Stimulated activated memory B cell treated with anti-CD40 and anti-IgM and Interleukin-4, amounts not matched to agents 10 μg/mL and 1 μg/mL and 100 μg/mL, for 72 hours (primary cell): ENCODE measurements around the gene KLK1.
"Not testable (repeated sequence)": the region's sequence is repeated elsewhere in the genome, so short reads cannot be mapped to it uniquely, and the experiment has no call there.

Experiments
- ATAC-seq: fragments of 150-1000 bp; cut with Tn5 transposase; 2 replicates; pipeline ENCODE4 v1.10.0; 2021
- H3K27ac Mint-ChIP-seq: one replicate; pipeline ENCODE4 v1.8.0; 2022; ENCODE audit warnings: mild to moderate bottlenecking, mixed read lengths
- H3K27me3 Mint-ChIP-seq: one replicate; pipeline ENCODE4 v1.8.0; 2022; ENCODE audit warnings: mixed read lengths
- H3K36me3 Mint-ChIP-seq: one replicate; pipeline ENCODE4 v1.8.0; 2022; ENCODE audit warnings: mixed read lengths
- H3K4me1 Mint-ChIP-seq: one replicate; pipeline ENCODE4 v1.8.0; 2022; ENCODE audit warnings: mixed read lengths
- H3K4me3 Mint-ChIP-seq: one replicate; pipeline ENCODE4 v1.8.0; 2022; ENCODE audit warnings: mild to moderate bottlenecking, moderate library complexity, mixed read lengths
- H3K9me3 Mint-ChIP-seq: one replicate; pipeline ENCODE4 v1.8.0; 2022; ENCODE audit warnings: mixed read lengths

Gene KLK1

DNA sequence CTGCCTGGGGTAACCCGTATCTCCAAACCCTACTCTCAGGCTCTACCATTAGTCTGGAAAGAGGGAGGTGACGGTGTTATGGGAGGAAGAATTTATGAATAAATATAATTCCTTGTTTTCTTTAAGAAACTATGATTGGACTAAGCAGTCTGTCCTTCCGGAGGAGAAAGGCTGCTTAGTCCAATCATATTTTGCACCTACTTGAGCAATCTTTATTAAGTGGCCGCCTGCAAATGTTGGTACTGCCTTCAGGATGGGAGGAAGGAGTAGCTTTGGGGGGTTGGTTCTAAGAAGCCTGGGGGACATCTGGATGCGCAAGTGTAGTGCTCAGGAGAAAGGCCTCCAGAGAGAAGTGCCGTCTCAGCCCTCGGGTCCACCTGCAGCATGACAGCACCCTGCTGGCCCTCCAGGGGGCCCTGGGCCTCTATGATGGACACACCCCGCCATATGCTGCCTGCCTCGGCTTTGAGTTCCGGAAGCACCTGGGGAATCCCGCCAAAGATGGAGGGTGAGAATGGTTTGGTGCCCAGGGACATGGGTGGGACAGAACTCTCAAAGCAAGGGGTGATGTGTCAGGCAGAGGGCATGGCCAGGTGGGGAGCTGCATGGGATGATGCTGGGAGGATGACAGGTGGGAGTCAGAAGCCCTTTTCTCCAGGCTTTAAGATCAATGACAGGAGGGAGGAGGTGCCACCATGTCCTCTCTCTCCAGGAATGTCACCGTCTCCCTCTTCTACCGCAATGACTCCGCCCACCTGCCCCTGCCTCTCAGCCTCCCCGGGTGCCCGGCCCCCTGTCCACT is 29.3 kb downstream of the KLK1 start:
- peaks cover 18% of the 10 kb centered on the region for H3K4me1 Mint-ChIP-seq
- H3K4me3 Mint-ChIP-seq: no peak overlapping the region
- ATAC-seq: peak; percentile 53
- peaks cover 16% of the 10 kb centered on the region for H3K36me3 Mint-ChIP-seq
- no peak overlapping the region for H3K27ac Mint-ChIP-seq
- peaks cover 9% of the 10 kb centered on the region for H3K27me3 Mint-ChIP-seq
- no peaks in the 10 kb centered on the region for H3K9me3 Mint-ChIP-seq

DNA sequence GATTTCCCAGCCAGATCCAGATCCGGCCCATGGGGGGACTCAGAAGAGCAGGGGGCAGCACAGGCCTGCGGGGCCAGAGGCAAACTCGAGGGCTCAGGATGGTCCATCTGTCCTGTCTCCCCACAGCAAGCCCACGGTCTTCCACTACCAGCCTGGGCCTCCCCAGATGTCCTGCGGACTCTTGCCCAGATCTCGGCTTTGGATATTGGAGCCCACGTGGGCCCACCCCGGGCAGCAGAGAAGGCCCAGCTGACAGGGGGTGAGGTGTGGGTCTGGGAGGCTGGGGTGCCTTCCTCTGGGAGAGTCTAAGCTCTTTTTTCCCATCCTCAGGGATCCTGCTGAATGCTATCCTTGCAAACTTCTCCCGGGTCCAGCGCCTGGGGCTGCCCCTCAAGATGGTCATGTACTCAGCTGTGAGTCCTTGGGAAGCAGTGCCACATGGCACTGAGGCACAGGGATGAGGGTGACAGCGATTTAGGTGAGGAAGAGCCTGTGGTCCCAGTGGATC is 30.0 kb downstream of the KLK1 start:
- H3K9me3 Mint-ChIP-seq: no peaks in the 10 kb centered on the region
- peak; percentile 3 for ATAC-seq
- H3K4me1 Mint-ChIP-seq: peaks cover 18% of the 10 kb centered on the region
- H3K36me3 Mint-ChIP-seq: peaks cover 16% of the 10 kb centered on the region
- H3K27me3 Mint-ChIP-seq: peaks cover 9% of the 10 kb centered on the region
- H3K4me3 Mint-ChIP-seq: no peak overlapping the region
- no peak overlapping the region for H3K27ac Mint-ChIP-seq

DNA sequence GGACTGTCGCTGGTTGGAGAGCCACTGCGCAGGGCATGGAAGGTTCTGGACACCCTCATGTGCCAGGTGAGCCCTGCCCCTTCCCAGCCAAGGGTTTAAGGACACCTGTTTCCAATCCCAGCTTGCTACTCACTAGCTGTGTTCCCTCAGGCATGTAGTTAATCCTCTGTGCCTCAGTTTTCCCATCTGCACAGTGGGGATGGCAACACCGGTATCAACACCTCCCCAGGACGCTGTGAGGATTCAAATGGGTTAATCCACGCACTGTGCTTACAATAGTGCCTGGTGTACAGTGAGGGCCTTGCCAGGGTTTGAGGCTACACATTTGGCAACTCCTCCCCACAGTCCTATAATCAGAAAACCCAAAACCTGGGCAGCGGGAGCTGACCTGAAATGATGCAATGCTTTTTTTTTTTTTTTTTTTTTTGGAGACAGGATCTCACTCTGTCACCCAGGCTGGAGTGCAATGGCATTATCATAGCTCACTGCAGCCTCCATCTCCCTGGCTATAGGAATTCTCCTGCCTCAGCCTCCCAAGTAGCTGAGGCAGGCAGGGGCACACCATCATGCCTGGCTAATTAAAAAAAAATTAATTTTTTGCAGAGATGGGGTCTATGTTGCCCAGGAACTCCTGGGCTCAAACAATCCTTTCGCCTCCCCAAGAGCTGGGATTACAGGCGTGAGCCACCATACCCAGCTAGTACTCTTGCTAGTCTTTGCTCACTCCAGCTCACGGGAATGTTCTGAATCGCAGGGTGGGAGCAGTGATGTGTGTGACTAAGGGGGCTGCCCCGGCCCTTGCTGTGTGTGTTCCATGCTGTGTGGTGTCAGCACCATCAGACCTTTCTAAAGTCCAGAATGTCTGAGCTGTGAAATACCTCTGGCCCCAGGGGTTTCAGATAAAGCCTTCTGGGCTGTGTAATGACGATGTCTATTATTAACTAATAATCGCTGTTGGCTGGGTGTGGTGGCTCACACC is 31.0 kb downstream of the KLK1 start:
- no peak for ATAC-seq
- H3K4me1 Mint-ChIP-seq: peaks cover 18% of the 10 kb centered on the region
- H3K27me3 Mint-ChIP-seq: peaks cover 9% of the 10 kb centered on the region
- H3K9me3 Mint-ChIP-seq: no peaks in the 10 kb centered on the region
- H3K36me3 Mint-ChIP-seq: peaks cover 8% of the 10 kb centered on the region
- no peak overlapping the region for H3K4me3 Mint-ChIP-seq
- no peak overlapping the region for H3K27ac Mint-ChIP-seq

GRCh38 chr19:50791594-50792271 is 31.9 kb downstream of the KLK1 start:
- ATAC-seq: no peak
- H3K4me3 Mint-ChIP-seq: no peak overlapping the region
- H3K27ac Mint-ChIP-seq: no peak overlapping the region
- H3K9me3 Mint-ChIP-seq: no peaks in the 10 kb centered on the region
- peaks cover 18% of the 10 kb centered on the region for H3K4me1 Mint-ChIP-seq
- peaks cover 9% of the 10 kb centered on the region for H3K27me3 Mint-ChIP-seq
- H3K36me3 Mint-ChIP-seq: no peaks in the 10 kb centered on the region

GRCh38 chr19:50790922-50791467 is 32.6 kb downstream of the KLK1 start:
- peaks cover 18% of the 10 kb centered on the region for H3K4me1 Mint-ChIP-seq
- no peak overlapping the region for H3K27ac Mint-ChIP-seq
- no peak for ATAC-seq
- H3K9me3 Mint-ChIP-seq: no peaks in the 10 kb centered on the region
- peaks cover 9% of the 10 kb centered on the region for H3K27me3 Mint-ChIP-seq
- H3K4me3 Mint-ChIP-seq: no peak overlapping the region
- no peaks in the 10 kb centered on the region for H3K36me3 Mint-ChIP-seq

DNA sequence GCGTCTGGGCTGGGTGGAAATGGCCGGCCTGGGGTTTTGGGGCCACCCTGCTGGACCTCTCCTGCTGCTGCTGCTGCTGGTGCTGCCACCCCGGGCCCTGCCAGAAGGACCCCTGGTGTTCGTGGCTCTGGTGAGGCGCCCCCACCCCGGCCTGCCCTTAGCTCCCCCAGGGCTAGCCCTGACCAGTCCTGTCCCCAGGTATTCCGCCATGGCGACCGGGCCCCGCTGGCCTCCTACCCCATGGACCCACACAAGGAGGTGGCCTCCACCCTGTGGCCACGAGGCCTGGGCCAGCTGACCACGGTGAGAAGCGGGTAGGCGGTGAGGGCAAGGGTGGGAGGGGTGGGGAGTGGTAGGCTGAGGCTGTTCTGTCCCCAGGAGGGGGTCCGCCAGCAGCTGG is 33.2 kb downstream of the KLK1 start, which contains the start of gene ACP4:
ACP4 (plus strand) TSS at position 20 of the 400 bp plus-strand sequence; CDS start at position 20, 0 bp downstream.
- Mint-ChIP-seq H3K4me1 (peaks cover 18% of the 10 kb centered on the region), H3K27ac (no peak within 1 kb of the TSS)

DNA sequence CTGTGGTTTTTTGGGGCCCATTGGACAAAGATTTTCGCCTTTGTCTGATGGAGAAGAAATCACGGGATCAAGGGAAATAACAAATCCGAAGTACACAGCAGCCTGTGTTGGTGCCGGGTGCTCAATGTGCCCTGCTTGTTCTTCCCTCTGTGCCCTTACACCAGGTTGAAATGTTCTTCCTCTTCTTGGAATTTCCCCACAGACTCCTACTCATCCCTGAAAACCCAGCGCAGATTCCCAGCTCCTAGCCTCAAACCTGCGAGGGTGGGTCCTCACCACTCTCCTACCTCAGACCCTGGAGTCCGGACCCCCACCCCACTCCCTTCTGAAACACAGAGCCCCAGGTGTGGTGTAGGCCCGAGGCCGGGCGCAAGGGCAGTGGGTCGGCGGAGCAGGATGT is 38.3 kb downstream of the KLK1 start:
- Mint-ChIP-seq H3K4me3 (no peak overlapping the region), H3K27me3 (peaks cover 46% of the 10 kb centered on the region), H3K36me3 (no peaks in the 10 kb centered on the region), H3K27ac (no peak overlapping the region), H3K4me1 (peaks cover 8% of the 10 kb centered on the region), H3K9me3 (no peaks in the 10 kb centered on the region)
- ATAC-seq: no peak

More for the DNA sequence above, 33.2 kb downstream of the KLK1 start, which contains the start of gene ACP4:
- Mint-ChIP-seq H3K36me3 (no peaks in the 10 kb centered on the region), H3K9me3 (no peaks in the 10 kb centered on the region), H3K27me3 (peaks cover 15% of the 10 kb centered on the region), H3K4me3 (no peak within 1 kb of the TSS)
- no peak for ATAC-seq

GRCh38 chr19:50784710-50785109 is 38.9 kb downstream of the KLK1 start:
- Mint-ChIP-seq H3K36me3 (no peaks in the 10 kb centered on the region), H3K27me3 (peaks cover 52% of the 10 kb centered on the region), H3K4me3 (no peak overlapping the region), H3K9me3 (no peaks in the 10 kb centered on the region), H3K4me1 (peaks cover 8% of the 10 kb centered on the region), H3K27ac (no peak overlapping the region)
- no peak for ATAC-seq

GRCh38 chr19:50783848-50784152 is 39.8 kb downstream of the KLK1 start:
- H3K9me3 Mint-ChIP-seq, ATAC-seq, H3K36me3 Mint-ChIP-seq, H3K4me3 Mint-ChIP-seq, H3K4me1 Mint-ChIP-seq, H3K27ac Mint-ChIP-seq: not testable (repeated sequence)
- peaks cover 61% of the 10 kb centered on the region for H3K27me3 Mint-ChIP-seq

DNA sequence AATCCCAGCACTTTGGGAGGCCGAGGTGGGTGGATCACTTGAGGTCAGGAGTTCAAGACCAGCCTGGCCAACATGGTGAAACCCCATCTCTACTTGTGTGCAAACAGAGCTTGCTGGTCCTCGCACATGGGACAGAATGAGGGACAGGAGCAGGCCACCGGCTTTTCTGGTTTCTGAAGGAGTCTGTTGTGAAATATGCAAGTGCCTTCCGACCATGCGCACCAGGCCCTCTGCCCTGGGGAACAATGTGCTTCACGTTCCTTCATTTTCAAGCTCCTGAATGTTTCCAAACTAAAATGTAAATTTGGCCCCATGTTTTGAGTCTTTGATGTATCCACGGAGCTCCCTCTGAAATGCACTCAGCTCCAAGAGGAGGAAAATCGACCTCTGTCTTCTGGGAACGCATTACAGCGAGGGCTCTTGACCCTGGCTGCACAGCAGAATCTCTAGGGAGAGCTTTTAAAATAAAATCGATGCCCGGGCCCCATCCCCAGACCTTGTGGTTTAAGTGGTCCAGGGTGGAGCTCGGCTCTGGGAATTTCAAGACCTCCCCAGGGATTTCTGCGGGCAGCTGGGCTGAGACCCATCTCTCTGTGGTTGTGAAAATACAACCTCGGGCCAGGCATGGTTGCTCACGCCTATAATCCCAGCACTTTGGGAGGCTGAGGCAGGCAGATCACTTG is 42.7 kb downstream of the KLK1 start:
- Mint-ChIP-seq H3K4me1 (peaks cover 8% of the 10 kb centered on the region), H3K4me3 (no peak overlapping the region), H3K27ac (no peak overlapping the region), H3K36me3 (no peaks in the 10 kb centered on the region), H3K27me3 (peaks cover 85% of the 10 kb centered on the region), H3K9me3 (peaks cover 3% of the 10 kb centered on the region)
- ATAC-seq: no peak

DNA sequence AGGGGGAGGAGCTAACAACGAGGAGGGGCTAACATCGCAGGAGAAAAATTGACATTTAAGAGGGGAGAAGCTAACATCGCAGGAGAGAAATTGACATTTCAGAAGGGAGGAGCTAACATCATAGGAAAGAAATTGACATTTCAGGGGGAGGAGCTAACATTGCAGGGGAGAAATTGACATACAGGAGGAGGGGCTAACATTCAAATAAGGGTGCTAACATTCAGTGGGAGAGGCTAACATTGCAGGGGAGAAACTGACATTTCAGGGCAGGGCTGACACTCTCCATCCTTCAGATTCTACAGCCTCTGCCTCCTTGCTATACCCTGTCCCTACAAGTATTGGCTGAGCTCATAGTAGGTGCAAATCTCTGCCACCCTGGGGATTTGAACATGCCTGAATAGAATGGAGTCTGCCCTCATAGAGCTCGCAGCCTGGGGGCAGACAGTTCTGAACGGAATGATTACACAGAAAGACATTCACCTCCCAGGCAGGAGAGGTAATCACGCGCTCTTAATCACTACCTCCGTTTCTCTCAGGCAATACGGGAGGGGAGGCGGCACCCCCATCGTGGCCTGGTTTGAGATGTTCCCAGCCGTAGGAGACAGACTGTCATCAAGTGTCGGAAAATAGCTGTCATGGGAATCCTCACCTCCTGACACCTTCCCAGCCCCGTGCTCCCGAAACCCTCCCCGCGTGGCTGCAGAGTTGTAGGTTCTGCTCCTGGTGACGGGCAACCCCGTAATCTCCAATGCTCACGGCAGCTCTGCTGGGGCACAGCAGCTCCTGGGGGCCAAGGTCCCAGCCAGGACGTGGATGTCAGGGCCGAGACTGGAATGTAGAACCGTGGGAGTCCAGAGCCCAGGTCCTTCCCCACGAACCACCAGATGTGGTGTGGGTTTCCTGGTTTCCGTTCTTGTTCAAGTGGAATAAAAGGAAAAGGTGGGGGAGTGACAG is 43.8 kb downstream of the KLK1 start:
- H3K27me3 Mint-ChIP-seq: peaks cover 85% of the 10 kb centered on the region
- H3K4me3 Mint-ChIP-seq: no peak overlapping the region
- peaks cover 3% of the 10 kb centered on the region for H3K9me3 Mint-ChIP-seq
- ATAC-seq: no peak
- peaks cover 8% of the 10 kb centered on the region for H3K4me1 Mint-ChIP-seq
- H3K27ac Mint-ChIP-seq: no peak overlapping the region
- no peaks in the 10 kb centered on the region for H3K36me3 Mint-ChIP-seq

DNA sequence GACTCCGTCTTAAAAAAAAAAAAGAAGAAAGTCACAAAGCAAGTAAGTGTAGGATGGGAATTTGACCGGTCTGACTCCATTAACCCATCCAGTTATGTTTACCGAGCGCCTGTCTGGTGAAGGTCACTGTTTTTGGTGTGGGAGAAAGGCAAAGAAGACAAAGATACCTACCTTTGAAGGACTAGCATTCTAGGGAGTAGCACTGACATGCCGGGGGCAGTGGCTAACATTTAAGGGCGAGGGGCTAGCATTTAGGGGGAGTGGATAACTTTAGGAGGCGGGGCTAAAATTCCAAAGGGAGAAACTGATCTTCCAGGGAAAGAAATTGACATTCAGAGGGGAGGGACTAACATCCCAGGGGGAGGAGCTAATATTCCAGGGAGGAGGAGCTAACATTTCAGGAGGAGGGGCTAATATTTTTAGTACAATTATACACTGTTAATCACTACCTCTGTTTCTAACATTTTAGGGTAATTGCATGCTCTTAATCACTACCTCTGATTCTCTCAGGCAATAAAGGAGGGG is 44.6 kb downstream of the KLK1 start:
- Mint-ChIP-seq H3K9me3 (peaks cover 3% of the 10 kb centered on the region), H3K36me3 (no peaks in the 10 kb centered on the region), H3K27ac (no peak overlapping the region), H3K27me3 (peaks cover 93% of the 10 kb centered on the region), H3K4me3 (no peak overlapping the region), H3K4me1 (peaks cover 8% of the 10 kb centered on the region)
- no peak for ATAC-seq

DNA sequence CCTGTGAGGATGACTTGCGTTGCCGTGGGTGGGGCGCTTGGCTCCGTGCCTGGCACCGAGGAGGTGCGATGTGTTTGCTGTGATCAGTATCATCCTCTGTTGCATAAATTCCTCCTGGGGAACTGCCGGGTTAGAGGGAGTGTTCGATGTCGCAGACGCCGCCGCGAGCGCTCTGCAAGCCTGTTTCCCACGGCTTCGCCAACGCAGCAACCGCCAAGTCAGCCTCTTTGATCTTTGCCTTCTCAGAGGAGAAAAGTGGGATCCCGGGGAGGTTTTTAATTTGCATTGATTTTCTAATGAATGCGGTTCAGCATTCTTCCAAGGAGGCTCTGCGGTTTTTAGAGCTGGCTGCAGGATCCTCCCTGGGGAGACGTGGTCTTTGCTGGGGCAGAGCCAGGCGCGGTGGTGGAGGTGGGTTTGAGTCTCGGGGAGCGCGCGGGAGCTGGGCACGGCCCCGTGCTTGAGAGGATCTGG is 45.7 kb downstream of the KLK1 start:
- H3K36me3 Mint-ChIP-seq: no peaks in the 10 kb centered on the region
- no peaks in the 10 kb centered on the region for H3K4me1 Mint-ChIP-seq
- peaks cover 3% of the 10 kb centered on the region for H3K9me3 Mint-ChIP-seq
- H3K27ac Mint-ChIP-seq: no peak overlapping the region
- no peak overlapping the region for H3K4me3 Mint-ChIP-seq
- H3K27me3 Mint-ChIP-seq: peaks cover 90% of the 10 kb centered on the region
- ATAC-seq: no peak
